ENCODE results near the gene GATD1. TPM values are rescaled to one million over a fixed set of nuclear protein-coding genes. Genes with fewer than 3 reads are reported as not detected.
"Not testable (repeated sequence)": the region's sequence is repeated elsewhere in the genome, so short reads cannot be mapped to it uniquely, and the experiment has no call there.

The GATD1 gene
- total RNA-seq, 8 experiments from 2014 or later = 22.8 to 70.1 (median 38.0) TPM

DNA sequence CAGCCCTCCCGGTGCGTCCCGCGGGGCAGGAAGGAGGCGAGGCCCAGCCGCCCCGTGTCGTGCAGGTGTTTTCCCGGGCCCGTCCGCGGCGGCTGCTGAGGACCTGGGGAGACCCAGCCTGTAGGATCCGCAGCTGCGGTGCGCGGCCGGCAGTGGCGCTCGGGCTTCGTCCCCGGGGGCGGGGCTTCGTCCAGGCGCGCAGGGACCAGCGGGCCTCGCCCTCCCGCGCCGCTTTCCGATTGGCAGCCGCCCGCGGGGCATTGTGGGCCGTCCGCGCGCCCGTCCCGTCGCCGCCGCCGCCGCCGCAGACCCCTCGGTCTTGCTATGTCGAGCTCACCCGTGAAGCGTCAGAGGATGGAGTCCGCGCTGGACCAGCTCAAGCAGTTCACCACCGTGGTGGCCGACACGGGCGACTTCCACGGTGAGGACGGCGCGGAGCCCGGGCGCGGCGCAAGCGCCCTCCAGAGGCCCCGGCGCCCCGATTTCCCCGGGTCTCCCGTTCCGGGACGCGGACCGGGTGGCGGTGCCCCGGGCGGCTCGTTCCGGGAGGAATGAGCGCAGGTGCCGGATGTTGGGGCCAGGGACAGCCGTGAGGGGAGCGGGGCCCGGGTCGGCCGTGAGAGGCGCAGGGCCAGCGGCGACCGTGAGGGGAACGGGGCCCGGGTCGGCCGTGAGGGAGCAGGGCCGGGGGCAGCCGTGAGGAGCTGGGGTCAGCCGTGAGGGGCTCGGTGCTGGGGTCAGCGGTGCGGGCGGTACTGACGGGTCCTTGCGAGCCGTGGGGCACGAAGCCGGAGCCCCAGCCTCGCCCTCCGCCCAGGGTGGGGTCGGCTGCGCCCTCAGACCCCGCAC, 29.9 kb downstream of the GATD1 start, which contains the start of gene TALDO1:
Gene TALDO1 (plus strand): TSS at position 307 of the 849 bp plus-strand sequence. CDS start 18 bp downstream, at position 325.
- peaks cover 4 to 17% of the 10 kb centered on the region in 2 donors for H3K4me1 ChIP-seq (replicated peaks in 1 of 2)
- ATAC-seq (replicated peaks in 6 of 8) = peak; percentile 90 to 97 (median 95)
- 0 to 2% methylated on average over 6 to 12 of the region's 112 CpGs; no CpG with 5 or more reads in 8 of the 10 experiments for WGBS, 10 experiments
- H3K27ac ChIP-seq = peak within 1 kb of the TSS; percentile 86 to 88
- peak within 1 kb of the TSS; percentile 78 to 95 (median 90) for H3K4me3 ChIP-seq
- in situ Hi-C loops (cut with MboI; ENCODE audit: low pct_unique_long_range_greater_than_20kb in 2 of 9, low sequenced_read_pairs in 9 of 9, unreplicated experiment in 9 of 9) = no loop called here

DNA sequence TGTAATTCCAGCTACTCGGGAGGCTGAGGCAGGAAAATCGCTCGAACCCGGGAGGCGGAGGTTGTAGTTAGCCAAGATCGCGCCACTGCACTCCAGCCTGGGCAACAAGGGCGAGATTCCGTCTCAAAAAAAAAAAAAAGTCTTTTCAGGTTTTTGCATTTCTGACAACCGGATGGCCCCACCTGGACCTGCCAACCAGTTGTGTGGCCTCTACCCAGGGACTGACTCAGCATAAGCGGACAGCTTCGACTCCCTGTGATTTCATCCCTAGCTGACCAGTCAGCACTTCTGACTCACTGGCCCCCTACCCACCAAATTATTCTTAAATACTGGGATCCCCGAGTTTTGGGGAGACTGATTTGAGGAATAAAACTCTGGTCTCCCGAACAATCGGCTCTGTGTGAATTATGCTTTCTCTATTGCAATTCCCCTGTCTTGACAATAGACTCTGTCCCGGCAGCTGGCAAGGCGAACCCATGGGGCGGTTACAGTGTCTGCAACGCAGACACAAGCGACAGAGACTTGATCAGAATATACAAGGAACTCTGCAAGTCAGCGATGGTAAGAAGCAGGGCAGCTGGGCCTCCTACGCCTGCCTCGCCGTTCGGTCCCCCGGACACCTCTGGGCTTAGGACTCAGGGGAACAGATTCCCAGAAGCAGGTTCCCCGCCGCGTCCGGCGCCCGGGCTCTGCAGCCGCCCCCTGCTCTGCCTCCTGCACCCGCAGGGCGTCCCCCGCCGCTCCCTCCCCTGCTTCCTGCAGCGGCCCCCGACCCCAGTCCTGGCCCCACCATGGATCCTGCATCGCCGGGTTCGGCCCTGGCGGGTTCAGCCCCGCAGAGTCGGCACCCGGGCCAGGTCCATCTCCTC, 30.8 kb downstream of the GATD1 start:
- Histone ChIP-seq H3K27ac (peak overlapping the region; percentile 86 to 88), H3K4me1 (replicated peaks in 1 of 2) (peaks cover 4 to 17% of the 10 kb centered on the region in 2 donors), H3K4me3 (peak overlapping the region; percentile 78 to 95 (median 90))
- in situ Hi-C loops (cut with MboI; ENCODE audit: low pct_unique_long_range_greater_than_20kb in 2 of 9, low sequenced_read_pairs in 9 of 9, unreplicated experiment in 9 of 9) = no loop called here
- peak; percentile 35 to 69 (median 61) for ATAC-seq (replicated peaks in 6 of 8)
- 0 to 80% (median 46%) methylated on average over 1 to 14 of the region's 46 CpGs; no CpG with 5 or more reads in 3 of the 10 experiments for WGBS, 10 experiments

DNA sequence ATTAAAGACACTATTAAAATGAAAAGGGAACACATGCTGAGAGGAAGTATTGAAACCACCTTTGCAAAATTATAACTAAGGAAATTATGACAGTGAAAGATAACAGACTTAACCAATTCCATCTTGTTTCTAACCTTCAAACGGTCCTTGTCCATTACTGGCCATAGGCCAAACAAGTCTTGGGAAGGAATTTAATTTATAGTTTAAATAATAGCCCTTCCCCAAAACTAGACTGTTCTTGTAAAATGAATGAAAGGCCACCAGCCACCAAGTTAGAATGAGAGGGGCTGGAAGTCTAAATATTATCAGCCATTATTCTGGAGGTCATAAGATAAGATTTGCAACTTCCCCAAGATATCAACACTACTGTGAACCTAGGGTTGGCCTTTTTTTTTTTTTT, 31.9 kb downstream of the GATD1 start:
- 10 to 100% (median 73%) methylated on average over 1 of the region's 1 CpG; no CpG with 5 or more reads in 1 of the 10 experiments for WGBS, 10 experiments
- no peak for ATAC-seq (replicated peaks in 6 of 8)
- Histone ChIP-seq H3K4me1 (replicated peaks in 1 of 2) (peaks cover 4 to 17% of the 10 kb centered on the region in 2 donors), H3K27ac (no peak overlapping the region), H3K4me3 (no peak overlapping the region)
- in situ Hi-C loops (cut with MboI; ENCODE audit: low pct_unique_long_range_greater_than_20kb in 2 of 9, low sequenced_read_pairs in 9 of 9, unreplicated experiment in 9 of 9) = no loop called here

DNA sequence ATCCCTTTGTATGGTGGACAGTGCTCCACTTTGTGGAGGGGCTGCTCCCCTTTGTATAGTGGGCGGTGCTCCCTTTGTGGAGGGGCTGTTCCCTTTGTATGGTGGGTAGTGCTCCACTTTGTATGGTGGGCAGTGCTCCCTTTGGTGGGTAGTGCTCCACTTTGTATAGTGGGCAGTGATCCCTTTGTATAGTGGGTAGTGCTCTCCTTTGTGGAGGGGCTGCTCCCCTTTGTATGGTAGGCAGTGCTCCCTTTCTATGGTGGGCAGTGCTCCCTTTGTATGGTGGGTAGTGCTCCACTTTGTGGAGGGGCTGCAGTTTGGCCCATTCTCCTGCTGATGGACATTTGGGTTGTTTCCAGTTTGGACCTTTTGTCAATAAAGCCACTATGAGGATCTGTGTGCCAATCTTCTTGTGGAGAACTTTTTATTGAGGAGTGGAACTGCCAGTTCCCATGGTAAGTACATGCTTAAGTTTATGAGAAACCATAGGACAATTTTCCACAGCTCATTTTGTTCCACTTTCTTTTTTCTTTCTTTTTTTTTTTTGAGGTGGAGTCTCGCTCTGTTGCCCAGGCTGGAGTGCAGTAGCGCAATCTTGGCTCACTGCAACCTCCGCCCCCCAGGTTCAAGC, 34.6 kb downstream of the GATD1 start:
- Histone ChIP-seq H3K27ac (no peak overlapping the region), H3K4me1 (replicated peaks in 1 of 2) (peaks cover 6 to 12% of the 10 kb centered on the region in 2 donors), H3K4me3 (no peak overlapping the region)
- WGBS, 10 experiments = 80 to 100% (median 100%) methylated on average over 1 to 3 of the region's 4 CpGs; no CpG with 5 or more reads in 2 of the 10 experiments
- ATAC-seq (replicated peaks in 6 of 8) = no peak
- in situ Hi-C loops (cut with MboI; ENCODE audit: low pct_unique_long_range_greater_than_20kb in 2 of 9, low sequenced_read_pairs in 9 of 9, unreplicated experiment in 9 of 9) = no loop called here

DNA sequence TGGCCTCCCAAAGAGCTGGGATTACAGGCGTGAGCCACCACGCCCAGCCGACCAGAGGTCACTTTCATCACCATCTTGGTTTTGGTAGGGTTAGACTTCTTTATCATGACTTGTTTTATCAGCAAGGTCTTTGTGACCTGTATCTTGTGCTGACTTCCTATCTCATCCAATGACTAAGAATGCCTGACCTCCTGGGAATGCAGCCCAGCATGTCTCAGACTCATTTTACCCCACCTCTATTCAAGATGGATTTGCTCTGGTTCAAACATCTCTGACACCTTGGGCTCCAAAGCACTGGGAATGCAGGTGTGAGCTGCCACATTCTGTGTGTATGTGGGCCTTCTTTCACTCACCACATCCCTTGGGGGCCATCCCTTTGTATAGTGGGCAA, 35.1 kb downstream of the GATD1 start:
- H3K4me1 ChIP-seq (replicated peaks in 1 of 2) = peaks cover 6 to 15% of the 10 kb centered on the region in 2 donors
- no peak overlapping the region for H3K27ac ChIP-seq
- 77 to 100% methylated on average over 2 to 3 of the region's 3 CpGs; no CpG with 5 or more reads in 8 of the 10 experiments for WGBS, 10 experiments
- ATAC-seq (replicated peaks in 6 of 8) = no peak
- H3K4me3 ChIP-seq = no peak overlapping the region
- in situ Hi-C loops (cut with MboI; ENCODE audit: low pct_unique_long_range_greater_than_20kb in 2 of 9, low sequenced_read_pairs in 9 of 9, unreplicated experiment in 9 of 9) = no loop called here

DNA sequence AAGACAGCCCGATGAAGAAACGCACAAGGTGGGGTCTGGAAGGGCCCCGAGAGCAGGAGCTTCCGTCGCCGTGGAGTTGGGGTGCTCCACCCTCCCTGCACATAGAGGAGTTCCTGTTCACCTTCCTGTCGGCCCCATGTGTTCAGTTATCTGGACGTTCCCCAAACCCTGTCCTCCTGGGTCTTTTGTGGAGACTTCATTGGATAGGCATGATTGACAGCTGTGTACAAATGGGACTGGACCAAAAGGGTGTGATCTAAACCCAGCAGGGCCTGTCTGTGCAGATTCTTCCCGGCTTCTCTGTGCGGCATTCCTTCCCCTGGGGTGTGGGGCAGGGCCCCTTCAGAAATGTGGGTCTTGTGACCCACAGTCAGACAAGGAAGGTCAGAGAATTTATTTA, 39.4 kb downstream of the GATD1 start:
- H3K27ac ChIP-seq; in situ Hi-C loops (cut with MboI; ENCODE audit: low pct_unique_long_range_greater_than_20kb in 2 of 9, low sequenced_read_pairs in 9 of 9, unreplicated experiment in 9 of 9); H3K4me3 ChIP-seq: not testable (repeated sequence)
- WGBS, 10 experiments = 30 to 100% (median 79%) methylated on average over 1 to 7 of the region's 10 CpGs; no CpG with 5 or more reads in 4 of the 10 experiments
- peaks cover 0 to 15% of the 10 kb centered on the region in 2 donors for H3K4me1 ChIP-seq (replicated peaks in 1 of 2)
- peak in 5 of 8 experiments; percentile 39 to 76 (median 70) for ATAC-seq (replicated peaks in 6 of 8)

DNA sequence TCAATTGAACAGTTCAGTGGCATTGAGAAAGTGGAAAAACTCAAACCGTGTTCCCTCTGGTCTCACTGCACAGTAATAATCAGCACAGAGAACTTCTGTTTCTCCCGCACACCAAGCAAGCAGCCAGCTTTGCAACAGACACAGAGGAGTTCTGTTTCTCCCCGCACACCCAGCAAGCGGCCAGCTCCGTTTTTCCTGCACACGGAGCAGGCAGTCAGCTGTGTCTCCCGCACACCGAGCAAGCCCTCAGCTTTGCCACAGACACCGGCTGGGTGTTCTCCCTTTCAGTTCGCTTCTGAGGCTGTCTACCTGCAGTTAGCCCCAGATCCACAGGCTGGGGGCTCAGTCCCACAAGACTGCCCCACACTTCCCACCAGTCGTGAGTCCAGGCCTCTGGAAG, 39.9 kb downstream of the GATD1 start:
- Histone ChIP-seq H3K4me1 (replicated peaks in 1 of 2) (peaks cover 0 to 15% of the 10 kb centered on the region in 2 donors), H3K27ac (no peak overlapping the region), H3K4me3 (no peak overlapping the region)
- in situ Hi-C loops (cut with MboI; ENCODE audit: low pct_unique_long_range_greater_than_20kb in 2 of 9, low sequenced_read_pairs in 9 of 9, unreplicated experiment in 9 of 9) = no loop called here
- peak in 2 of 8 experiments; percentile 21 to 41 for ATAC-seq (replicated peaks in 6 of 8)
- 53 to 100% (median 75%) methylated on average over 1 to 7 of the region's 11 CpGs; no CpG with 5 or more reads in 3 of the 10 experiments for WGBS, 10 experiments

DNA sequence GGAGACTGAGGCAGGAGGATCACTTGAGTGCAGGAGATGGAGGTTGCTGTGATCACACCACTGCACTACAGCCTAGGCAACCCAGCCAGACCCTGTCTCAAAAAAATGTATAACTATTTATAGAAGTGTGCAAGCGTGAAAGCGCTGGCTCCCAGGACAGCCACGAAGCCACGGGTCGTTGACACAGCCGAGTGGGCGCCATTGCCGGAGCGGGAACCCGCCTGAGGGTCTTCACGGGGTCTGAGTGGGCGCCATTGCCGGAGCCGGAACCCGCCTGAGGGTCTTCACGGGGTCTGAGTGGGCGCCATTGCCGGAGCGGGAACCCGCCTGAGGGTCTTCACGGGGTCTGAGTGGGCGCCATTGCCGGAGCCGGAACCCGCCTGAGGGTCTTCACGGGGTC, 42.7 kb downstream of the GATD1 start:
- in situ Hi-C loops (cut with MboI; ENCODE audit: low pct_unique_long_range_greater_than_20kb in 2 of 9, low sequenced_read_pairs in 9 of 9, unreplicated experiment in 9 of 9); ATAC-seq (replicated peaks in 6 of 8); H3K27ac ChIP-seq; H3K4me3 ChIP-seq: not testable (repeated sequence)
- peaks cover 0 to 15% of the 10 kb centered on the region in 2 donors for H3K4me1 ChIP-seq (replicated peaks in 1 of 2)
- 100% methylated on average over 2 of the region's 26 CpGs; no CpG with 5 or more reads in 9 of the 10 experiments for WGBS, 10 experiments

DNA sequence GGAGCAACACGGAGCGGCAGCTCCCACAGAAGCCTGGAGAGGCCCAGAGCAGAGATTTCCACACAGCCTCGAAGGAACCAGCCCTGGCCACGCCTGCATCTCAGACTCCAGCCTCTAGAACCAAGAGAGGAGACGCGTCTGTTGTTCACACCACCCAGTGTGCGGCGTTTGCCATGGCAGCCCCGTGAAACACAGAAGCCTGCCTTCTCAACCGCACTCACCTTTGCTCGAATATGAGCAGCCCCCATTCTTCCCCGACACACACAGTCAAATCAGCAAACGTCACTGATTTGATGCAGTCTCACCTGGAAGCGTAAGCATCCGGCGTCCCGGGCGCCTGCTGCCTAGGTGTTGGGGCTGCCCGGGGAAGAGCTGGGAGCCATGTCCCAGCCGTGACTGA, 44.2 kb downstream of the GATD1 start:
- 47 to 96% (median 76%) methylated on average over 4 to 8 of the region's 20 CpGs; no CpG with 5 or more reads in 6 of the 10 experiments for WGBS, 10 experiments
- H3K27ac ChIP-seq = no peak overlapping the region
- ATAC-seq (replicated peaks in 6 of 8) = peak in 1 of 8 experiments; percentile 5
- peaks cover 0 to 11% of the 10 kb centered on the region in 2 donors for H3K4me1 ChIP-seq (replicated peaks in 1 of 2)
- in situ Hi-C loops (cut with MboI; ENCODE audit: low pct_unique_long_range_greater_than_20kb in 2 of 9, low sequenced_read_pairs in 9 of 9, unreplicated experiment in 9 of 9) = no loop called here
- no peak overlapping the region for H3K4me3 ChIP-seq

DNA sequence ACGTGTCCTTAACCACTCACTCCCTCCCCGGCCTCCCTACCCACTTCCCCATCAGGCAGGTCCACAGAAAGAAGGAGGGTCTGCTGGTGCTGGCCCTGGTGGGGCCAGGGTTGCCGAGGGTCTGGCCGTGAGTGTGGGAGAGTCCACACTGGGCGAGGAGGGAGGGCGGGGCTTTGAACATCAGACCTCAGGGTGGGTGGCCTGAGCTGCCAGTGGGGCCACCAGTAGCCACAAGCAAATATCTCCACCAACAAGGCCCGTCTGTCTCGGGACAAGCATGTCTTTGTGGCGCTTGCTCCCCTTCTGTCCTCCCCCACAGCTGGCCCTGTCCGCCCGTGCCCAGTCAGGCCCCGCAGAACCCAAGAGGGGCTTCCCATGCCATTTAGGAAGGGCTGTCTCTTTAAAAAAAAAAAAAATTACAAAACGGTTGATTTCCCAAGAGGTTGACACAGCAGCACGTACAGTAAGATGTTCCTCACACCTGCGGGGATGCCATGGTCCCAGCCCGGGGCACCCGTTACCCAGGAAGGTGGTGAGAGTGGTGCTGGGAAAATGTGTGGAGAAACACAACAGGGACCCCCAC, 47.7 kb downstream of the GATD1 start:
- Histone ChIP-seq H3K4me3 (no peak overlapping the region), H3K4me1 (replicated peaks in 1 of 2) (peaks cover 7 to 21% of the 10 kb centered on the region in 2 donors), H3K27ac (no peak overlapping the region)
- WGBS, 10 experiments = 20 to 87% (median 60%) methylated on average over 1 to 3 of the region's 17 CpGs; no CpG with 5 or more reads in 5 of the 10 experiments
- in situ Hi-C loops (cut with MboI; ENCODE audit: low pct_unique_long_range_greater_than_20kb in 2 of 9, low sequenced_read_pairs in 9 of 9, unreplicated experiment in 9 of 9) = no loop called here
- no peak for ATAC-seq (replicated peaks in 6 of 8)

DNA sequence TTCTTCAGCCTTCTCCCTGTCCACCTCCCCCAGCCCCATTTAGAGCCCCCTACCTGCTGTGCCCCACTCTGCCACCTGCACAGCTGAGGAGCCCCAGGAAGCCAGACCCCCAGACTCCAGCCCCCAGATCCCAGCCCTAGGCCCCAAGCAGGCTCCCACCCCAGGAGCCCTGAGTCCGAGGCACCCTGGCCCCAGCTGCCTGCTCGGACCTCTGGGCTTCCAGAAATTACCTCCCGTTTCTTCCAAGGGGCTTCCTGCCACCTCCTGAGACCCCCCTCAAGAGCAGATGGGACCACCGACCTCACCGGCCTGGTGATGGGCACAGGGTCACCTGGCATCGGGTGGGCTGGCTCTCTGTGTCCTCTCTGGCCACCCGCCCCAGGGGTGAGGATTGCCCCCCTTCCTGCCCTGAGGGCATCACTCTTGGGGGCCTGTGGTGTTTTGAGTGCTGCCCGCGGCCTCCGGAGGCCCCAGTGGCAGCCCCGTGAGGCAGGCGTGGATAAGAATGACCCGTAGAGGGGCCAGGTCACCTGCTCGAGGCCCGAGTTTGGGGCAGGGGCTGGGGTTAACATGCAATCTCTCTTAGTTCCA, 48.3 kb downstream of the GATD1 start:
- no peak overlapping the region for H3K27ac ChIP-seq
- ATAC-seq (replicated peaks in 6 of 8) = no peak
- no peak overlapping the region for H3K4me3 ChIP-seq
- WGBS, 10 experiments = no CpG with 5 or more reads among the region's 15 CpGs
- in situ Hi-C loops (cut with MboI; ENCODE audit: low pct_unique_long_range_greater_than_20kb in 2 of 9, low sequenced_read_pairs in 9 of 9, unreplicated experiment in 9 of 9) = no loop called here
- peaks cover 9 to 23% of the 10 kb centered on the region in 2 donors for H3K4me1 ChIP-seq (replicated peaks in 1 of 2)
